ENCODE results near the gene FILIP1.

- TF ChIP-seq POLR2AphosphoS5 (IDR thresholded peaks at IDR 0.05; ENCODE audit: low read depth, low read length) (no peak), JUND (IDR thresholded peaks at IDR 0.05) (no peak), FOSL2 (IDR thresholded peaks at IDR 0.05; ENCODE audit: borderline replicate concordance, low read depth) (no peak), CTCF (IDR thresholded peaks at IDR 0.05) (no peak), RXRA (IDR thresholded peaks at IDR 0.05; ENCODE audit: borderline replicate concordance, low read depth) (no peak), MAX (IDR thresholded peaks at IDR 0.05; ENCODE audit: low read depth) (no peak), TCF12 (IDR thresholded peaks at IDR 0.05) (no peak), MXI1 (IDR thresholded peaks at IDR 0.05; ENCODE audit: low read depth, low read length) (no peak), TAF1 (IDR thresholded peaks at IDR 0.05; ENCODE audit: borderline replicate concordance, low read depth, low read length) (no peak), EZH2phosphoT487 (IDR thresholded peaks at IDR 0.05; ENCODE audit: borderline replicate concordance, low read depth) (no peak), TEAD4 (IDR thresholded peaks at IDR 0.05; ENCODE audit: borderline replicate concordance, insufficient read depth) (no peak), EP300 (IDR thresholded peaks at IDR 0.05; ENCODE audit: borderline replicate concordance in 1 of 2, low read depth in 1 of 2, low read length in 1 of 2) (no peak)
- TF ChIP-seq, protein P1, sequence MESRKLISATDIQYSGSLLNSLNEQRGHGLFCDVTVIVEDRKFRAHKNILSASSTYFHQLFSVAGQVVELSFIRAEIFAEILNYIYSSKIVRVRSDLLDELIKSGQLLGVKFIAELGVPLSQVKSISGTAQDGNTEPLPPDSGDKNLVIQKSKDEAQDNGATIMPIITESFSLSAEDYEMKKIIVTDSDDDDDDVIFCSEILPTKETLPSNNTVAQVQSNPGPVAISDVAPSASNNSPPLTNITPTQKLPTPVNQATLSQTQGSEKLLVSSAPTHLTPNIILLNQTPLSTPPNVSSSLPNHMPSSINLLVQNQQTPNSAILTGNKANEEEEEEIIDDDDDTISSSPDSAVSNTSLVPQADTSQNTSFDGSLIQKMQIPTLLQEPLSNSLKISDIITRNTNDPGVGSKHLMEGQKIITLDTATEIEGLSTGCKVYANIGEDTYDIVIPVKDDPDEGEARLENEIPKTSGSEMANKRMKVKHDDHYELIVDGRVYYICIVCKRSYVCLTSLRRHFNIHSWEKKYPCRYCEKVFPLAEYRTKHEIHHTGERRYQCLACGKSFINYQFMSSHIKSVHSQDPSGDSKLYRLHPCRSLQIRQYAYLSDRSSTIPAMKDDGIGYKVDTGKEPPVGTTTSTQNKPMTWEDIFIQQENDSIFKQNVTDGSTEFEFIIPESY (IDR thresholded peaks at IDR 0.05; ENCODE audit: borderline replicate concordance, low read depth) = no peak
These were observed 4.4 kb upstream of the FILIP1 start for GRCh38 chr6:75497994-75498393.
